ENCODE measurements around the gene ZDHHC9.
"Not testable (repeated sequence)": the region's sequence is repeated elsewhere in the genome, so short reads cannot be mapped to it uniquely, and the experiment has no call there.

The ZDHHC9 gene

DNA sequence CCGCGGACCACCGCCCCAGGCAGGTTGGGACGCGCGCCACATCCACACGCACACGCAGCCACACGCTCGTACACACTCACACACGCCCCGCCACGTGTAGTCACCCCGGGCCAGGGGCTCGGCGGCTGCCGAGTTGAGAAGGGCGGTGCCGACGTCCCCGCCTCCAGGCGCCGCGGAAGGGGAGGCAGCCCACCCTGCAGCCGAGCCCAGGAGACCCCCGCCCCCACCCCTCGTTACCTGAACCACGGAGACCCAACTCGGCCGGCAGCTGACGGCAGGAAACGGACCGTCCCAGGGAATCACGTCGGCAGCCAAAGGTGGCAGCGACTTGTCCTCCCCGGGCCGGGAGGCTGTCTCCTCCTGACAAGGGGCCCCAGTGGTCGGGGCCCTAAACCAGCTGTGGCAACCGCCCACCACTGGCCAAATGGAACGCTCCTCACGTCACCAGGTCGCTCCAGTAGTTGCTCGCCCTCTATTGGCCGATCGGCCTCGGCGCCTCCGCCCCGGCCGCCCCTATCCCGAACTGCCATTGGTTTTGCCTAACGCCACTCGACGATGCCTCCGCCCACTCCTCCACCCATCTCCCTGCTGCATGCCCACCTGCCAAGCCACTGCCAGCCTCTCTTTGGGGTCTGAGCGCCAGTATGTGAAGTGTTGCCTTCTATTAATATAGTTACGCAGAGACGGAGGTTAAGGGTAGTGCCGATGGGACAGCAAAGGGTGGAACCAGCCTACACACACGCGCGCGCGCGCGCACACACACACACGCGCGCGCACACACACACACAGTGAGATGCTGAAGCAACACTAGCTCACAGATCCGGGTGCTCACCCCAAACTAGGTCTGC is at the start of gene ZDHHC9:
Gene ZDHHC9, minus strand, starts transcription at position 428 of the 848 bp plus-strand sequence. CDS start 1,941 bp downstream, outside the sequence.
- DNase-seq (ENCODE audit: low read depth) = peak; percentile 75

DNA sequence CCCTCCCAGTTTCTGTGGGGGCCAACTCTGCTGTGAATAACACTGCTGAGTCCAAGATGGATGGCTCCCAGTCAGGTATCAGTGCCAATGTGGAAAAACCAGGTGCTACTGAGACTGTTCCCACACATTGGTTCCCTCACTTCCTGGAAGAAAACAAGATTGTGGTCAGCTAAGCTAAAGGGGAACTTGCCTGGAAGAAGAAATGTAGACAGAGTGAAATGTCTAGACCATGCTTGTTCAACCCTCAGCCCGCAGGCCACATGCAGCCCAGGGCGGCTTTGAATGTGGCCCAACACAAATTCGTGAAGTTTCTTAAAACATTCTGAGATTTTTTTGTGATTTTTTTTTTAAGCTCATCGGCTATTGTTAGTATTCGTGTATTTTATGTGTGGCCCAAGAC is 33.7 kb upstream of the ZDHHC9 start:
- no peak for DNase-seq (ENCODE audit: low read depth)

DNA sequence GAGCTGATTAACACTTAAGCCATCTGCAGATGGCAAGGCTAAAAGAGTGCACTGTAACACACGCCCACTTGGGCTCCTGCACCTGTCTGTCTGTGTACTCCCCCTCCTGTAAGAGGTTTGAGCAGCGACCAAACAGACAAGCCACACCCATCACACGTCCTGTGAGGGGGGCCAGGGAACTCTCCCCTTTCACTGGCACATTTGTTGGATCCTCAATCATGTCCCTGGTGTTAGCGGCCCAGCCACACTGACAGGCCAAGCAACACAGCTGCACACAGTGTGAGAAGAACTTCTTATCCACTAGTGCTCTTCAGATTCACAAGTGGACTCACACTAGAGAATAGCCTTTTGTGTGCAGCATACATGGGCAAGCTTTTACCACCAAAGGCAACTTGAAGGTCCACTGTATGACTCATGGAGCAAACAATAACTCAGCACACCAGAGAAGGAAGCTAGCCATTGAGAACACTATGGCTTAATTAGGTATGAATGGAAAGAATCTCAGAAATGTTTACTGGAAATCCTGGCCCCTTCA is 33.2 kb upstream of the ZDHHC9 start:
- DNase-seq (ENCODE audit: low read depth) = no peak

DNA sequence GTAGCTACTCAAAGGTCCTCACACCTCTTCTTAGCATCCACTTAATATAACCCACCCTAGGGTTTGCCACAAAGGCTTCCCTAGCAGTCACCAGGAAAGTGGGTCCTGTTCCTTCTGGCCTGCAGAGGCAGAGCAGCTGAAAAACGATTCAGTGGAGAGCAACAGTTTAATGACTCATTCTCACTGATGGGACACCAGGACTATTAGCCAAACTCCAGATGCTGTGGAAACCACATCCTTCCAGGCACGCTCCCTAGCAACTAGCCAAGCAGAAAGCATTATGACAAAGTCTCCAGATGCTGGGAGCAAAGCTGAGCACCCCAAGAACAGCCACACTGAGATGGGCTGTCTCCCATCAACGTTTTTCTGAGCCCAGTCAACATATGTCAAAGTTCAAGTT is 32.0 kb upstream of the ZDHHC9 start:
- no peak for DNase-seq (ENCODE audit: low read depth)

DNA sequence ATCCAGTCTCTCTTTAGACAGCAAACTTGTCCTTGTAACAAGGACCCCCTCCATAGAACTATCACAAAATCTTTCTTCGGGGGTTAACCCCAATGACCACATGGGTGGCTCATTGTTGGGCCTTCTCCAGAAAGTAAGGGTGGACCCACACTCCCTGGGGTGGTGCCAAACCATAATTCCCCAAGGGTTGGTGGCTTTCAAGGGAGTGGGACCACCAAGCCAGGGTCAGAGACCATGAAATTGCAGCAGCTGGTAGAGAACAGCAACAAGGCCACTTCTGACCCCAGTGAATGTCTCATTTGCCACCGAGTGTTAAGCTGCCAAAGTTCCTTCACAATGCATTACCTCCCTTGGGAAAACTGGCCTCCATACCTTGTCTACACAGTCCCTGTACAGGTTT is 28.8 kb upstream of the ZDHHC9 start:
- no peak for DNase-seq (ENCODE audit: low read depth)

DNA sequence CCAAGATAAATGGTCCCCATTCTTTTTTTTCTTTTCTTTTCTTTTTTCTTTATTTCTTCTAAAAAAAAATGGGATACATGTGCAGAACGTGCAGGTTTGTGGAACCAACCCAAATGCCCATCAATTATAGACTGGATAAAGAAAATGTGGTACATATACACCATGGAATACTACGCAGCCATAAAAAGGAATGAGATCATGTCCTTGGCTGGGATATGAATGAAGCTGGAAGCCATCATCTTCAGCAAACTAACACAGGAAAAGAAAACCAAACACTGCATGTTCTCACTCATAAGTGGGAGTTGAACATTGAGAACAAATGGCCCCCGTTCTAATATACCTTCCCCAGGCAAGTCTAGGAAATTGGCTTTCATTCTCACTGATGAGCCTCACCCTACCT is 22.6 kb upstream of the ZDHHC9 start:
- DNase-seq (ENCODE audit: low read depth) = not testable (repeated sequence)

DNA sequence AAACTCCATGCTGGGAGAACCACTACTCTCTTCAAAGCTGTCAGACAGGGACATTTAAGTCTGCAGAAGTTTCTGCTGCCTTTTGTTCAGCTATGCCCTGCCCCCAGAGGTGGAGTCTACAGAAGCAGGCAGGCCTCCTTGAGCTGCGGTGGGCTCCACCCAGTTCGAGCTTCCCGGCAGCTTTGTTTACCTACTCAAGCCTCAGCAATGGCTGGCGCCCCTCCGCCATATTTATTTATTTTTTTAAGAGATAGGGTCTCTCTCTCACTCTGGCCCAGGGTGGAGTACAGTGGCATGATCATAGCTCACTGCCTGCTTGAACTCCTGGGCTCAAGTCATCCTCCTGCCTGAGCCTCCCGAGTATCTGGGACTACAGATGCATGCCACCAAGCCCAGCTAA is 15.4 kb upstream of the ZDHHC9 start:
- DNase-seq (ENCODE audit: low read depth) = not testable (repeated sequence)

DNA sequence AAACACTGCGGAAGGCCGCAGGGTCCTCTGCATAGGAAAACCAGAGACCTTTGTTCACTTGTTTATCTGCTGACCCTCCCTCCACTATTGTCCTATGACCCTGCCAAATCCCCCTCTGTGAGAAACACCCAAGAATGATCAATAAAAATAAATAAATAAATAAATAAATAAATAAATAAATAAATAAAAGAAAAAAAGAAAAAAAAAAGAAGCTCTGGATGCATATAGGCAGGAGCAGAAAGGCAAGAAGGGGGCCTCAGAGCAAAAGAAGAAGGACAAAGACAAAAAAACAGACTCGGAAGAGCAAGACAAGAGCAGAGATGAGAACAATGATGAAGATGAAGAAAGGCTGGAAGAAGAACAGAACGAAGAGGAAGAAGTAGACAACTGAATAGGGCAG is 8.1 kb upstream of the ZDHHC9 start:
- not testable (repeated sequence) for DNase-seq (ENCODE audit: low read depth)

DNA sequence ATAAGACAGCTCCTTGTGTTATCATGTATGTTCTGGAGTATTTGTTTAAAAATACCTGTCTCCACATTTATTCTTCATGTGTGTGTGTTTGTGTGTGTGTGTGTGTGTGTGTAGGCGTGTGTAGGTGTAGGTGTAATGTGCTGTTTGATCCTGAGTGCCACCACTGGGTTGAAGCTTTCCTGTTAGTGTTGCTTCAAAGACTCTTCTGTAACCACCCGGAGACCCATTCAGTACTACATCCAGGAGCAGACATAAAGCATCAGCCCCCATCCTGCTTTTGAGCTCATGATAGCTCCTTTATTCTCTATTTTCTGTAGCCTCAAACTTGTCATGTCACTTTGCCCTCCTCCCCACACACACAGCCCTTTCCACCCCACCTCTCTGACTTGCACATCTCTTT is 3.0 kb upstream of the ZDHHC9 start:
- no peak for DNase-seq (ENCODE audit: low read depth)

DNA sequence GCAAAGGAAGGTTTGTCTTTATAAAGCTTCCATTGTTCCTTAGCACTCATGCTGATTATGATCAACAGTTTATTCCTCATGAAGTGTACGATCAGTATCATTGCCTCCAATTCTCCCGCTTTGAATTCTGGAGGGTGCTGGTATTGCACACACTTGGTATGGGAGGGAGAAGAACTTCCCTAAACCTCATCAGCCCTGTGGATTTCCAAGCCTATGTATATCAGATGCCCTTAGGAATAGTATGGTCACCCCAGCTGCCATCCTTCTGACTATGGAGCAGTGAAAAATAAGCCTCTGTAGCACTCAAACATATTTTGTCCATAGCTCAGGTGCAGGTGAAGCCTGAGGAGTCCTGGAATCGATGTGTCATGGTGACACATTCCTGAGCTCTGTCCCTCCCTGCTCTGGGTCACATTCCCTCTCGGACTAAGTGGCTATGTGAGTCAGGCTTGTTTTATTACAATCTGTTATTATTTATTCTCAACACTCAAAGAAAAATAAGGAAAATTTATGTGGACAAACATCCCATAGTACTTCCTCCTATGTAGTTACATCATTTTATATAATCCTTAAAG is 2.0 kb upstream of the ZDHHC9 start:
- no peak for DNase-seq (ENCODE audit: low read depth)

DNA sequence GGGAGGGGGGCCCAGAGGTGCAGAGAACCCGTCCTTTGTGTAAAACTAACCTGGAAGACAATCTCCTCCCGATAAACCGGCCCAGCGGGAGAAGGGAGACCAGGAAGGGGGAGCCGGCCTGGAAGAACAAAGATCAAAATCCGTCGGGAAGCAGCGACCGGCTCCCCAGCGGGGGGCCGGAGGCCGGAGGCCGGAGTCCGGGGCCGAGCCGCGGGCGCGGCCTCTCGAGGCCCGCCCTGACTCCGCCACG is 552 bp downstream of the ZDHHC9 start:
- no peak for DNase-seq (ENCODE audit: low read depth)

DNA sequence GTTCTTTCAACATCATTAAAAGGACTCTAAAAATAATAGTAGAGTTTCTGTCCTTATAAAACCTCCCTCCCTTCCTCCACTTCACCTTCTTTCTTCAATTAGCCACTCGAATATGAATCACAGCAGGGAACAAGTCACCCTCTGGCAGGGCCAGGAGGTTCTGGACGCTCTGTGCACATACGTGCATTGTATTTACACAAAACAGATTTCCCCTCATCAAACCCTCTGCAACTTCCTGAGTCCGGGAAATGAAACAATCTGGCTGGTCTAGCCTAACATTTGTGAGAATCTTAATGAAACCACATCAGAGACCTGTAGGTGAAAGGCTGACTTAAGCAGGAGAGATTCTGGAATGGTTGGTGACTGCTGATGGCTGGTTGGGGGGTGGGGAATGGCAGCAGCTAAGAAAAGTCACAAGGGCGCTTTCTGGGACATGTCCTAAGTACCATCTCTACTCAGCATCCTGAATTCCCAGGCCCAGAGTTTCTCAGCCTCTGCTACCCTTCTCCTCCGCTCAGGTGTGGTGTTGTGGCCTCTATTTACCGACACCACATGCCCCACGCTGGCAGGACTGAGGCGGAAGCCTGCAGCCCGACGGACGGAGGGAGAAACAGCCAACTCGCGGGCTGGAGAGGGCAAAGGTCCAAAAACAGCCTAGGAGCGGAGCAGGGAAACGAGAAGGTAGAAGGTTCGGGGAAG is 1.0 kb downstream of the ZDHHC9 start:
- no peak for DNase-seq (ENCODE audit: low read depth)

DNA sequence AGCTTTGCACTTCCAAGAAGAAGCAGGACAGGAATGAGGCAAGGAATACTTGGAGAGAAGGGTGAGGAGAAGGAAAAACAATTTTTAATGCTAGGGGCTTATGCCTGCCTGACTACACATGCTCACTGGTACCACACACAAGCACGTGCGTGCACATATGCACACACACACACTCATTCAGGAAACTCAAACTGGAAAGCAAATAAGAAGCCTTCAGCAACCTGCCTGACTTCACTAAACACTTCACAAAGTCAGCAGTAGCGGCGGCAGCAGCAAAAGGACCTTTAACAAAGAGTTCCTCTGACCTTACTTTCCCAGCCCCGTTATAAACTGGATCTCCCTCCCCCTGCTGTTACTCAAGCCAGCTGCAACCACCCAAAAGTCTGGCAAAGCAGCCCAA is 3.3 kb downstream of the ZDHHC9 start:
- DNase-seq (ENCODE audit: low read depth) = no peak

DNA sequence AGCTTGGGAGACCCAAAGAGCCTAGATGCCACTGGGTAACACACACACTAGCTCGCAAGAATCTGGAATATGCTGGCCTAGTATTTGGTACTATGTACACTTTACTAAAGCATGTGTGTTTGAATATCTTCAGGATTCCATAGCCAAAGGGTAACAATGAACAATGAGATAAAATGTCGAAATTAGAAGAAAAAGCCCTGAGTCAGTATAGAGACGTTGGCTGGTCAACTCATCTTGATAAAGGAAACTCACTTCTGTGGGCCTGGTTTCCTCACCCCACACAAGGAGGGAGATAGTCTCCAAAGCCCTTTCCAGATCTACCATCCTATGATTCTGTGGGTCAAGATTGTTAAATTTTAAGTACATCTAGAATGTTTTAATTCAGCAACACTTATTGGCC is 6.9 kb downstream of the ZDHHC9 start:
- DNase-seq (ENCODE audit: low read depth) = no peak

DNA sequence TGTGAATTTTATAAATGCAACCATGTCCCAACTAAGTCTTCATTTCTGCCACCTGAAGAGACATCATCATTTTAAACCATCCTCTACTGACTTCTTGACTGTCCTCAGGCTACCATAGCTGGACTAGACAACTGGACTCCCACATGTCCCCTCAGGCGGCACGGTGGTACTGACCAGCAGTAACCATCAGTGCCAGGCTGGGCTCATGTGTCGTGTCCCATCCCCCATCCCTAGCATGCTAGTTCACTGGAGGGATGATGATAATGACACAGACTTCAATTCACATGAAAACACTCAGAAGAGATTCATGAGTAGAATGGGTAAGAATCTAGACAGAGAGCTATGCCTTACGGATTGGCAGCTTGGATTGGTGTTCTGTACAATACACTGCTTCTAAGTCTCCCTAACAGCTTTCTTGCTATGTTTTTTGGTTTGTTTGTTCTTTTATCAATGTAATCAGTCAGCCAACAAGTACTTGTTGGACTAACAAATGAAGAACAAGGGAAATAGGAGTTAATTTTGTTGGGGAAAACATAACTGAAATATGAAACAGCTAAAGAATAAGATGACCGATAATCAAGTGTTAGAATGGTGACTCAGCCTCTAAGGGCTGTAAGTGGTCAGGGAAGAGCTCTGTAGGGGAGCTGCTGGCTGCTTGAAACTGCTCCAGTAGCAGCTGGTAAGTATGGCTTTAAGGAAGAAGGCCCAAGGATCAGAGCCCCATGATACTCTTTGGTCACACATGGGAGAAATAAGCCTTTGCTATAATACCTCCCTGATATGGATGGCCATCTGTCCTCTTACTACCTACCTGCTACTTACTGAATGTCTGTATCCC is 10.3 kb downstream of the ZDHHC9 start:
- DNase-seq (ENCODE audit: low read depth) = no peak

DNA sequence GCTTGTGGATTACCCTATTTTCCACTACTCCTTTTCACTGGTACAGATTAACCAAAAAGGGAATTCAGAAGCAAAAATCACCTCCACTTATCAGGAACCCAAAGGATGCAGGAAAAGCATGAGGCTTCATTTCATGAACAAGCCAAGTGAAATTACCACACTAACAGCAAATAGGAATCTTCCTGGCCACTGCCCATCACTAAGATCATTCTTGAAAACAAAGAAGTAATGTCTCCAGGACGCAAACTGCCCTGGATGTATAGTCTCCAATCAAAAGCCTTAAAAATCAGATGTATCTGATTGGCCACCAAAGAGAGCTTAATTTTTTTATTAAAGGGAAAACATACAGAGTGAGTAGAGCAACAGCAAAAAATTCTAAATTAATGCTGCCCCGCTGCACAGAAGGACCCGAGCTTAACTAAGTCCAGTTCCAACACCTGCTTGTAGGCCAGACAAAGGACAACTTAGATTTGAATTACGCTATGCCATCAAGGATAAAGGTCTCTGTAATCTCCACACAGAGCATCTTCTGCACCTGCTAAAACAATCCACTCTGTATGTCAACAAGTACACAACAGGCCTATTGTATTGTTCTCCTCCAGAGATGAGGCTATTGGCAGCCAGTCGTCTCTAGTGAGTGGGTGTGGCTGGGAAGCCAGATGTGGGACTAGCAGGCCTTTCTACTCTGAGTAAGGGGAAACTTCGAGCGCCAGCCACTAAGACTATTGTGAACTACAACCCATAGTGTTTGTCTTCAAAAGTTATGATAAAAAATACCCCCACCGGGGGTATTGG is 12.4 kb downstream of the ZDHHC9 start:
- no peak for DNase-seq (ENCODE audit: low read depth)

DNA sequence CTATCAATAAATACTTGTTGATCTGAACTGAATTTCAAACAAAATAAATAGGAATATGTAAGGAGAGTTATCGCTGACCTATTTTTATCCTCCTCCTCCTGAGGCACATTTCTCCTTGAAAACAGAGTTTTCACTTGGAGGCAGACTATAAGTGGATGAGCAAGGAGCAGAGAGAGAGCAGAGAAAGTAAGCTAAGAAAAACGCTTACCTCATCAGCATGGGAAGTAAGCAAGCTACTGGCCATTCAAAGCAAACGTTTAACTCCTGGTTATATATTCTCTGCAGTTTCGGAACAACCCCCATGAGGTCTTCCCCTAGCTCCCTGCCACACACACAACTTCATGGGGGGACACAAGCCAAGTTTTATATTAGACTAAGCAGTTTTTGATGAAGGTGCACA is 13.2 kb downstream of the ZDHHC9 start:
- no peak for DNase-seq (ENCODE audit: low read depth)

DNA sequence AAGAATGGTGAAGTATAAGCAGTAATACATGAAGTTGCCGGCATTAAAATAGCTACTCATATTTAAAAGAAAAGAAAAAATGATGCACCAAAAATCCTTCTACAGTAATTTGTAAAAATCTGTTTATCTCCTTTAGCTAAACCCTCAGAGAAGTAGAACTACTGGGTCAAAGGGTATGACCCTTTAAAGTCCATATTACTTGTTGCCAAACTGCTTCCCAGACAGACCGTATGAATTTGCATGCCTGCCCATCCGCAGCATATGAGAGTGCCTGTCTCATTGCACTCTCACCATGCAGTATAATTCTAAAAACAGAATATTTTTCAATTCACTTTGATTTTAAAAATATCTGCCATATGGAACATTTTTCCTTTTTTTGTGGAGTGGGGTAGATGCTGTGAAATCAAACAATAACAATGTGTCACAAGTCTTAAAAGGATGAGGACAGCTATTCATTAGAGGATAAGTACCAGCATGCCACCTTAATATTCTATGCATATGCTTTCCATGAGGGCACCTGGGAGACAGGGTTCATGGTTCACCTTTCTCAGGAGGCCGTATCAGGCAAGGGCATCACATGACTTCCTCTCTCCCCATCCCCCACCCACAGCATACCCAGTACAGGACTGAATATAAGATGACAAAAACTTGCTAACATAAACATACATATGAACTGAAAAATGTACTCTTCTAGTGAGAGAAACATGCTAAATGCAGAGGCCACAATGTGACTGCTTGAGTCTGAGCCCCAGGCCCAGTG is 17.8 kb downstream of the ZDHHC9 start:
- DNase-seq (ENCODE audit: low read depth) = no peak

DNA sequence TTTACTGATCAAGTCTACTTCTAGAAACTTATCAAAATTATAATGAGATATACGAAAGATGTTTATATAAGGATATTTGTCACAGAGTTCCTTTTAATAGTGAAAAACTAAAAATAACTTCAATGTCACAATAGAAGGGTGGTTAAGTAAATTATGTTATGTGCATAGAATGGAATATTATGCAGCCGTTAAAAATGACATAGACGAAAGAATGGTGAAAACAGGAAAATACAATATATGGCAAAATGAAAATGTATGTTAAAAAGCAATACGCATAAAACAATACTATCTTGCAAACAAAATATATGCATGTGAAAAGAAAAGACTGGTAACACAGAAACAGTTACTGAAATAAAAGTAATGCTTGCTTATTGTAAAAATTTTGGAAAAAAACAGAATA is 19.1 kb downstream of the ZDHHC9 start:
- no peak for DNase-seq (ENCODE audit: low read depth)

DNA sequence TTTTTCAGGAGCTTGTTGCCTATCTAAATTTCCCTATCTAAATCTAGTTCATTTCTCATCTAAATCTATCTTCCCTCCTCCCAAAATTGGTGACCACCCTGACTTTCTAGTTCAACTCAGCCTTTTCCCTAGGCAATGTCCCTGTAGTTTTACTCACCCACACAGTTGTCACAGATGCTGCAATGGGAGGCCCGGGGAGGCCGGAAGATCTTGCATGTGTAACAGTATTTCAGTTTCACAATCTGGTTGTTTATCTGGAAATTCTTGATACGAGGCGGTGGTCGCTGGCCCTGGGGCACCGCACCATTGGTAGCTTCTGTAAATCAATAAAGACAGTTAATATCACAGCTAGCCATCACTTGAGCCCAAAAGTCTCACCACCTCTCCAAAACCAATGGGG is 20.2 kb downstream of the ZDHHC9 start:
- DNase-seq (ENCODE audit: low read depth) = no peak

DNA sequence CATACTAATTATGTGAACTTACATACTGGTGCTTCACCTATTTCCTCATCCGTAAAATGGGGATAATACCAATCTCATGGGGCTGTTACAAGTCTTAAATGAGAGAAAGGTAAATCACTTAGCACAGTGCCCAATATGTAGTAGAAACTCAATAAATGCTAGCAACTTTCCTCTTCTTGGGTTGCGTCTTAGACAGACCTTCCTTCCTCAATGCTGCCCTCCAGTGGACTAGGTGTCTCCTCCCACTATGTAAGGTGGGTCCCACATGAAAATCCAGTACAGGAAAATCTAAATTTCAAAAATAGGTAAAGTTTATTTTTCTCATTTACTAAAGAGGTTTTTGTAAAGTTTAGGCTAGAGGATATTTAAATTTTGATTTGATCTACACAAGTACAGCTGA is 20.6 kb downstream of the ZDHHC9 start:
- DNase-seq (ENCODE audit: low read depth) = no peak

Measured in activated T-helper 9 cell treated with anti-CD3 and anti-CD28 coated beads, Interleukin-2, amount 50 U/mL, for 16 hours (primary cell).